Fibroblast of mammary gland (primary cell): ENCODE data around the gene WHRN.

ENCODE experiments used
- DNase-seq: peaks from one replicate; pipeline ENCODE4 v3.0.0-alpha.2; 2010; ENCODE audit warnings: low read depth
- H3K4me3 ChIP-seq: 2 replicates; pipeline ENCODE4 v1.5.1; 2011; ENCODE audit warnings: low read depth, mild to moderate bottlenecking, low read length, moderate library complexity; ENCODE audit not compliant: control insufficient read depth
- TF ChIP-seq, protein P1 (sequence below): conservative IDR thresholded peaks from 2 replicates; pipeline ENCODE4 v1.5.1; 2011; ENCODE audit warnings: low read depth, low read length, inconsistent platforms; ENCODE audit not compliant: control insufficient read depth, insufficient read depth

The WHRN gene

DNA sequence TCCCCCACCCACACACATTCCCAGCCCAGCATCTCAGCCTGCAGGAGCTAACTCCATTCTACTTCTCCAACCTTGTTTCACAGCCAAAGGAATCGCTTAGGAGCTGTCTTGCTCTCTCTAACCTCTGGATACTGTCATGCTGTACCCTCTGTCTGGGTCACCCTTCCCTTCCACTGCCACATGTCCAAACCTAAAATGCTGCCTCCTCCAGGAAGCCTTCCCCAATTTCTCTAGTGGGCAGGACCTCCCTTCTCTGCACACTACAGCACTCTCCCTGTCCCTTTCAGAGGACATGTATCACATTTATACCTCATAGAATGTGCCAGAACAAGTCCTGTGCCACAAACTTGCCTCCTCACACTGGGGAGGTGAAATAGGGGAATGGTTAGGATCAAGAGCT is 30.8 kb downstream of the WHRN start:
- DNase-seq, result no peak
- TF ChIP-seq, protein P1, sequence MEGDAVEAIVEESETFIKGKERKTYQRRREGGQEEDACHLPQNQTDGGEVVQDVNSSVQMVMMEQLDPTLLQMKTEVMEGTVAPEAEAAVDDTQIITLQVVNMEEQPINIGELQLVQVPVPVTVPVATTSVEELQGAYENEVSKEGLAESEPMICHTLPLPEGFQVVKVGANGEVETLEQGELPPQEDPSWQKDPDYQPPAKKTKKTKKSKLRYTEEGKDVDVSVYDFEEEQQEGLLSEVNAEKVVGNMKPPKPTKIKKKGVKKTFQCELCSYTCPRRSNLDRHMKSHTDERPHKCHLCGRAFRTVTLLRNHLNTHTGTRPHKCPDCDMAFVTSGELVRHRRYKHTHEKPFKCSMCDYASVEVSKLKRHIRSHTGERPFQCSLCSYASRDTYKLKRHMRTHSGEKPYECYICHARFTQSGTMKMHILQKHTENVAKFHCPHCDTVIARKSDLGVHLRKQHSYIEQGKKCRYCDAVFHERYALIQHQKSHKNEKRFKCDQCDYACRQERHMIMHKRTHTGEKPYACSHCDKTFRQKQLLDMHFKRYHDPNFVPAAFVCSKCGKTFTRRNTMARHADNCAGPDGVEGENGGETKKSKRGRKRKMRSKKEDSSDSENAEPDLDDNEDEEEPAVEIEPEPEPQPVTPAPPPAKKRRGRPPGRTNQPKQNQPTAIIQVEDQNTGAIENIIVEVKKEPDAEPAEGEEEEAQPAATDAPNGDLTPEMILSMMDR, result no peak

DNA sequence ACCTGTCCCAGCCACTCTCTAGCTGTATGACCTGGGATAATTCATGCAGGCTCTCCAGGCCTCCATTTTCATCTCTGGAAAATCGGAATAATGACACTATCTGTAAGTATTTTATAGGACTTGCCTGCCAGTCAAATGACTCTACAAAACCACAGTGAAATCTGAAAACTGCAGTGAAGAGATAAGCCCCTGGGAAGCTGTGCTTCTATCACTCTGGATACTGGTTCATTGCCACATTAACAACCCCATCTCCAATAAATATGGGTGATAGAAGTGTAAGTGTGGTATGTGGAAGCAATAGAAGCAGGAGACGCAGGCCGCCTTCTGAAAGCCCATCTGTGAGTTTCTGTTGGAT is 31.8 kb downstream of the WHRN start:
- H3K4me3 ChIP-seq, result no peak overlapping the region
- TF ChIP-seq, protein P1, result no peak
- no peak for DNase-seq

More for the DNA sequence above, 30.8 kb downstream of the WHRN start:
- no peak overlapping the region for H3K4me3 ChIP-seq

DNA sequence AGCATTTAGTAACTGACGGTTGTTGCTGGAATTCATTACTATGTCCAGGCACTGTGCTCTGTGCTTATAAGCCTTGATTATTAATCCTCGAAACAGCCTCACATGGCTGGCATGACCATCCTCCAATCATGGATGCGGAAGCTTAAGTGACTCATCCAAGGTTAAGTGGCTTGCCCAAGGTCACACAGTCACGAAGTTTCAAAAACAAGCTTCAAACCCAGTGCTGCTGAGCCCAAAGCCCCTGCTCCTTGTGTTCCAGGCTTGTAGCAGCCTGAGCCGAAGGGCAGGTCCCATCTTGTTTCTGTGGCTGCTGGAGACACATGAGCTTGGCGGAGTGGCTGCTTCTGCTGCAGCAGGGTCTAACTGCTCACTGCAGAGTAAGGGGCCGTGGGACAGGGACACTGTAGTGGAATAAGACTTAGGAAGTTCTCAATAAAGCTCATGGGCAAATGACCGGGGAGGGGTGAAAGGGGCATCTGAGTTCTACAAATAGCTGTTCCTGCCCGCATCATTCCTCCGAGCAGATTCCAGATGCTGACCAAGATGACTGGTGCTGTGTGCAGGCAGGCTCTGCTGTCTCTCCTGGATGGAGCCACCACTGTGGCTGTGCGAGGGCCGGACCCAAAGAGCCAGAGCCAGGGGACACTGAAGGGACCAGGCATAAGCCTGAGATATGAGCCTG is 32.4 kb downstream of the WHRN start:
- no peak overlapping the region for H3K4me3 ChIP-seq
- TF ChIP-seq, protein P1, result no peak
- DNase-seq, result no peak

DNA sequence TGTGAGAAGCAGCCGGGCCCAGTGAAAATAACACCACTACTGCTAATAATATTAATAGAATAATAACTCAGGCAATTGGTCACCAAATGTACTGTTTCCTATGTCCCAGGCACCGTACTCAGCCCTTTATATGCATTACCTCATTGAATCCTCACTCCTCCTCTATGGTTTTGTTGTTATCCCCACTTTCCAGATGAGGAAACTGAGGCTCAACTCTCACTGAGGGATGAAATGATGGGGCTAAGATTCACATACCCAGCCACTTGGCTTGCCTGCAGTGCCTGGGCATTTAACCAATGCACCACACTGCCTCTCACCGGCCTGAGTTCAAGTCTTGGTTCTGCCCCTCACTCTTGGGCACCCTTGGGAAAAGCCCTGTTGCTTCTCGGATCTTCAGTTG is 34.1 kb downstream of the WHRN start:
- H3K4me3 ChIP-seq, result no peak overlapping the region
- DNase-seq, result no peak
- TF ChIP-seq, protein P1, result no peak

DNA sequence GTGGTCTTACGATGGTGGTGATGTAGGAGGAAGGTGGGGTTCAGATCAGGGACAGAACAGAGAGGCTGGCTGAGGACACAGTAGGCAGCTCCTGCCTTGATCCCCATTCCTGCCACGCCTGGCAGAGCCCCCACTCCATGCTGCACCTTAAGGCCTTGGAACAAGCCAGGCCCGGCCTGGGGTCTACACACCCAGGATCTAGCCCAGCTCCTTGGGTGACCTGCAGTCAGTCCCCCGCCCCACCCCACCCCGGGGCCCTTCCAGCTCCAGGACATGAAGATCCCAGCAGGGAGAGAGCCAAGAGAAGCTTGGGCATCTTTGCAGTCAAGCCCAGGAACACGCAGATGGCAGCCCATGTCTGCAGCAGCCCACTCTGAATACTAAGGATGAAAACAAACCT is 34.7 kb downstream of the WHRN start:
- H3K4me3 ChIP-seq, result no peak overlapping the region
- DNase-seq, result no peak

DNA sequence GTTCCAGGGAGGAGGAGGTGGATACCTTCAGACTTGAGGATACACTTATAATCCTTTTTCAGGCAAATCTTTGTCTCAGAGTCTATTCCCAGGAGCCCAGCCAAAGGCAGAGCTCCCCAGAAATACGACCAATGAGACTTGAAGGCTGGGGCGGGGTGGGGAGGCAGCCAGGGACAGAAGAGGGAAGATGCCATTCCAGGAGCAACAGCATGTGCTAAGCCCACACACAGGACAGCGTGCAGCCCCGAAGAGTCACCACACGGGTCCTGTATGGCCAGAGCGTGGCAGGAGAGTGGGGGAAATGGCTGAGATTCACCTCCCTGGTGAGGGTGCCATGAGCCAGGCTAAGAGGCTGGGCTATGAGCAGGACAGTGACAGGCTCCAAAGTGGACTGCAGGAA is 35.2 kb downstream of the WHRN start:
- no peak for DNase-seq
- H3K4me3 ChIP-seq, result no peak overlapping the region
- TF ChIP-seq, protein P1, result no peak

More for the DNA sequence above, 34.7 kb downstream of the WHRN start:
- TF ChIP-seq, protein P1, result no peak
